ENCODE results near the gene NAE1.

DNA sequence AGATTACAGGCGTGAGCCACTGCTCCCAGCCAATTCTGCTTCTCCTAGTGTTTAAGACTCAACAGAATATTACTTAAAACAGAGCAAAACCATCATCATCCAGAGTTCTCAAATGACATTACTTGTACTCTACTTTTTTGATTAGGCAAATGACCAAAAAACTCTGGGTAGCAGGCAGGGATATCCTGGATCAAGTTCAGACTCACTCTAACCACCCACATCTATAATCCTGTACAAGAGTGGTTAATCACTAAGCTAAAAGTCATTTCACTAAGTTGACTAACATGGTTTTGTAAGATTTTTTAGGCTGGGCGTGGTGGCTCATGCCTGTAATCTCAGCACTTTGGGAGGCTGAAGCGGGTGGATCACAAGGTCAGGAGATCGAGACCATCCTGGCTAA, 6.8 kb downstream of the NAE1 start:
- TF ChIP-seq, protein P1, sequence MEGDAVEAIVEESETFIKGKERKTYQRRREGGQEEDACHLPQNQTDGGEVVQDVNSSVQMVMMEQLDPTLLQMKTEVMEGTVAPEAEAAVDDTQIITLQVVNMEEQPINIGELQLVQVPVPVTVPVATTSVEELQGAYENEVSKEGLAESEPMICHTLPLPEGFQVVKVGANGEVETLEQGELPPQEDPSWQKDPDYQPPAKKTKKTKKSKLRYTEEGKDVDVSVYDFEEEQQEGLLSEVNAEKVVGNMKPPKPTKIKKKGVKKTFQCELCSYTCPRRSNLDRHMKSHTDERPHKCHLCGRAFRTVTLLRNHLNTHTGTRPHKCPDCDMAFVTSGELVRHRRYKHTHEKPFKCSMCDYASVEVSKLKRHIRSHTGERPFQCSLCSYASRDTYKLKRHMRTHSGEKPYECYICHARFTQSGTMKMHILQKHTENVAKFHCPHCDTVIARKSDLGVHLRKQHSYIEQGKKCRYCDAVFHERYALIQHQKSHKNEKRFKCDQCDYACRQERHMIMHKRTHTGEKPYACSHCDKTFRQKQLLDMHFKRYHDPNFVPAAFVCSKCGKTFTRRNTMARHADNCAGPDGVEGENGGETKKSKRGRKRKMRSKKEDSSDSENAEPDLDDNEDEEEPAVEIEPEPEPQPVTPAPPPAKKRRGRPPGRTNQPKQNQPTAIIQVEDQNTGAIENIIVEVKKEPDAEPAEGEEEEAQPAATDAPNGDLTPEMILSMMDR (IDR thresholded peaks at IDR 0.05): no peak
- TF ChIP-seq EZH2 (IDR thresholded peaks at IDR 0.05): no peak
- no peak for TF ChIP-seq EZH2phosphoT487 (IDR thresholded peaks at IDR 0.05)

Measured in neural progenitor cell (in vitro differentiated cells).